ENCODE results near the gene RBM42. TPM values are rescaled to one million over a fixed set of nuclear protein-coding genes. Genes with fewer than 3 reads are reported as not detected.

The RBM42 gene
- polyA plus RNA-seq, 4 donors: 59.7 to 71.5 (median 64.9) TPM

- no peak for FAIRE-seq
- no peaks in the 10 kb centered on the region for H3K9me3 ChIP-seq (ENCODE audit: control insufficient read depth in 2 of 2, insufficient read depth in 1 of 2, low read depth in 1 of 2, low read length in 1 of 2)
- H3K27me3 ChIP-seq (ENCODE audit: control insufficient read depth in 3 of 3, insufficient read depth in 3 of 3, low read length in 3 of 3): peaks cover 0 to 5% (median 0%) of the 10 kb centered on the region in 3 donors
- WGBS, 3 donors: 15 to 25% (median 25%) methylated on average over 20 to 28 of the region's 28 CpGs
- peaks cover 6 to 18% (median 6%) of the 10 kb centered on the region in 3 donors for H3K36me3 ChIP-seq (ENCODE audit: control insufficient read depth in 3 of 3, insufficient read depth in 2 of 3, low read depth in 1 of 3, low read length in 3 of 3)
- no peak within 1 kb of the TSS for H3K27ac ChIP-seq (ENCODE audit: low read depth in 1 of 3, low read length in 2 of 3)
- DNase-seq: peak in 1 of 2 donors; percentile 43
- H3K4me1 ChIP-seq (ENCODE audit: control insufficient read depth in 3 of 3, insufficient read depth in 2 of 3, low read depth in 1 of 3, low read length in 2 of 3): peaks cover 0 to 23% (median 13%) of the 10 kb centered on the region in 3 donors
- H3K4me3 ChIP-seq (ENCODE audit: low read depth in 1 of 3, low read length in 3 of 3): no peak within 1 kb of the TSS
Measured at GRCh38 chr19:35641515-35642151, 12.8 kb downstream of the RBM42 start, which contains the start of gene ETV2. Gene ETV2 (plus strand): TSS chr19:35641745. CDS start chr19:35642461, 716 bp downstream.

- Histone ChIP-seq H3K27me3 (ENCODE audit: control insufficient read depth in 3 of 3, insufficient read depth in 3 of 3, low read length in 3 of 3) (peaks cover 0 to 5% (median 0%) of the 10 kb centered on the region in 3 donors), H3K4me3 (ENCODE audit: low read depth in 1 of 3, low read length in 3 of 3) (no peak overlapping the region), H3K4me1 (ENCODE audit: control insufficient read depth in 3 of 3, insufficient read depth in 2 of 3, low read depth in 1 of 3, low read length in 2 of 3) (peaks cover 0 to 23% (median 13%) of the 10 kb centered on the region in 3 donors), H3K9me3 (ENCODE audit: control insufficient read depth in 2 of 2, insufficient read depth in 1 of 2, low read depth in 1 of 2, low read length in 1 of 2) (no peaks in the 10 kb centered on the region), H3K36me3 (ENCODE audit: control insufficient read depth in 3 of 3, insufficient read depth in 2 of 3, low read depth in 1 of 3, low read length in 3 of 3) (peaks cover 2 to 11% (median 6%) of the 10 kb centered on the region in 3 donors), H3K27ac (ENCODE audit: low read depth in 1 of 3, low read length in 2 of 3) (no peak overlapping the region)
- FAIRE-seq (no peak), DNase-seq (no peak)
- 69 to 78% (median 78%) methylated on average over 10 of the region's 10 CpGs for WGBS, 3 donors
Measured at GRCh38 chr19:35642312-35642711, 13.5 kb downstream of the RBM42 start.

- Histone ChIP-seq H3K4me3 (ENCODE audit: low read depth in 1 of 3, low read length in 3 of 3) (peak overlapping the region; percentile 62 to 70 (median 64)), H3K27ac (ENCODE audit: low read depth in 1 of 3, low read length in 2 of 3) (peak overlapping the region; percentile 97 to 99 (median 99)), H3K9me3 (ENCODE audit: control insufficient read depth in 2 of 2, insufficient read depth in 1 of 2, low read depth in 1 of 2, low read length in 1 of 2) (no peaks in the 10 kb centered on the region), H3K4me1 (ENCODE audit: control insufficient read depth in 3 of 3, insufficient read depth in 2 of 3, low read depth in 1 of 3, low read length in 2 of 3) (peaks cover 0 to 26% (median 15%) of the 10 kb centered on the region in 3 donors), H3K36me3 (ENCODE audit: control insufficient read depth in 3 of 3, insufficient read depth in 2 of 3, low read depth in 1 of 3, low read length in 3 of 3) (peaks cover 0 to 6% (median 1%) of the 10 kb centered on the region in 3 donors), H3K27me3 (ENCODE audit: control insufficient read depth in 3 of 3, insufficient read depth in 3 of 3, low read length in 3 of 3) (peaks cover 0 to 5% (median 0%) of the 10 kb centered on the region in 3 donors)
- 19 to 38% (median 35%) methylated on average over 11 to 15 of the region's 15 CpGs for WGBS, 3 donors
- DNase-seq (no peak), FAIRE-seq (no peak)
Measured at GRCh38 chr19:35642798-35643254, 14.0 kb downstream of the RBM42 start.

GRCh38 chr19:35643255-35644205, 14.7 kb downstream of the RBM42 start:
- no peak for FAIRE-seq
- peak; percentile 86 to 96 for DNase-seq
- 0 to 1% (median 1%) methylated on average over 59 to 69 of the region's 69 CpGs for whole genome bisulfite sequencing, 3 donors
- Histone ChIP-seq H3K27ac (ENCODE audit: low read depth in 1 of 3, low read length in 2 of 3) (peak overlapping the region; percentile 97 to 99 (median 99)), H3K36me3 (ENCODE audit: control insufficient read depth in 3 of 3, insufficient read depth in 2 of 3, low read depth in 1 of 3, low read length in 3 of 3) (no peaks in the 10 kb centered on the region), H3K4me1 (ENCODE audit: control insufficient read depth in 3 of 3, insufficient read depth in 2 of 3, low read depth in 1 of 3, low read length in 2 of 3) (peaks cover 0 to 26% (median 15%) of the 10 kb centered on the region in 3 donors), H3K9me3 (ENCODE audit: control insufficient read depth in 2 of 2, insufficient read depth in 1 of 2, low read depth in 1 of 2, low read length in 1 of 2) (no peaks in the 10 kb centered on the region), H3K4me3 (ENCODE audit: low read depth in 1 of 3, low read length in 3 of 3) (peak overlapping the region; percentile 62 to 70 (median 64)), H3K27me3 (ENCODE audit: control insufficient read depth in 3 of 3, insufficient read depth in 3 of 3, low read length in 3 of 3) (peaks cover 0 to 5% (median 0%) of the 10 kb centered on the region in 3 donors)

- 0 to 1% (median 1%) methylated on average over 55 to 60 of the region's 60 CpGs for WGBS, 3 donors
- peaks cover 0 to 5% (median 0%) of the 10 kb centered on the region in 3 donors for H3K27me3 ChIP-seq (ENCODE audit: control insufficient read depth in 3 of 3, insufficient read depth in 3 of 3, low read length in 3 of 3)
- FAIRE-seq (no peak), DNase-seq (peak; percentile 95 to 98)
- no peaks in the 10 kb centered on the region for H3K9me3 ChIP-seq (ENCODE audit: control insufficient read depth in 2 of 2, insufficient read depth in 1 of 2, low read depth in 1 of 2, low read length in 1 of 2)
- peaks cover 0 to 32% (median 15%) of the 10 kb centered on the region in 3 donors for H3K4me1 ChIP-seq (ENCODE audit: control insufficient read depth in 3 of 3, insufficient read depth in 2 of 3, low read depth in 1 of 3, low read length in 2 of 3)
- peak overlapping the region; percentile 62 to 70 (median 64) for H3K4me3 ChIP-seq (ENCODE audit: low read depth in 1 of 3, low read length in 3 of 3)
- H3K27ac ChIP-seq (ENCODE audit: low read depth in 1 of 3, low read length in 2 of 3): peak overlapping the region; percentile 97 to 99 (median 99)
- H3K36me3 ChIP-seq (ENCODE audit: control insufficient read depth in 3 of 3, insufficient read depth in 2 of 3, low read depth in 1 of 3, low read length in 3 of 3): peaks cover 0 to under 1% (median 0%) of the 10 kb centered on the region in 3 donors
Measured at GRCh38 chr19:35644206-35644986, 15.6 kb downstream of the RBM42 start.

- Histone ChIP-seq H3K36me3 (ENCODE audit: control insufficient read depth in 3 of 3, insufficient read depth in 2 of 3, low read depth in 1 of 3, low read length in 3 of 3) (peaks cover 0 to 7% (median 0%) of the 10 kb centered on the region in 3 donors), H3K4me1 (ENCODE audit: control insufficient read depth in 3 of 3, insufficient read depth in 2 of 3, low read depth in 1 of 3, low read length in 2 of 3) (peaks cover 0 to 35% (median 15%) of the 10 kb centered on the region in 3 donors), H3K9me3 (ENCODE audit: control insufficient read depth in 2 of 2, insufficient read depth in 1 of 2, low read depth in 1 of 2, low read length in 1 of 2) (no peaks in the 10 kb centered on the region), H3K27ac (ENCODE audit: low read depth in 1 of 3, low read length in 2 of 3) (peak overlapping the region; percentile 88 to 99 (median 99)), H3K4me3 (ENCODE audit: low read depth in 1 of 3, low read length in 3 of 3) (peak overlapping the region; percentile 40 to 70 (median 62)), H3K27me3 (ENCODE audit: control insufficient read depth in 3 of 3, insufficient read depth in 3 of 3, low read length in 3 of 3) (peaks cover 0 to 5% (median 0%) of the 10 kb centered on the region in 3 donors)
- 19 to 21% (median 21%) methylated on average over 19 to 20 of the region's 20 CpGs for WGBS, 3 donors
- no peak for FAIRE-seq
- peak; percentile 64 to 75 for DNase-seq
Measured at GRCh38 chr19:35644987-35645679, 16.3 kb downstream of the RBM42 start.

GRCh38 chr19:35645680-35646511, 17.1 kb downstream of the RBM42 start:
- Histone ChIP-seq H3K4me1 (ENCODE audit: control insufficient read depth in 3 of 3, insufficient read depth in 2 of 3, low read depth in 1 of 3, low read length in 2 of 3) (peaks cover 0 to 35% (median 15%) of the 10 kb centered on the region in 3 donors), H3K27ac (ENCODE audit: low read depth in 1 of 3, low read length in 2 of 3) (peak overlapping the region in 1 of 3 donors; percentile 99), H3K9me3 (ENCODE audit: control insufficient read depth in 2 of 2, insufficient read depth in 1 of 2, low read depth in 1 of 2, low read length in 1 of 2) (no peaks in the 10 kb centered on the region), H3K36me3 (ENCODE audit: control insufficient read depth in 3 of 3, insufficient read depth in 2 of 3, low read depth in 1 of 3, low read length in 3 of 3) (peaks cover 0 to 15% (median 4%) of the 10 kb centered on the region in 3 donors), H3K27me3 (ENCODE audit: control insufficient read depth in 3 of 3, insufficient read depth in 3 of 3, low read length in 3 of 3) (peaks cover 0 to 5% (median 0%) of the 10 kb centered on the region in 3 donors), H3K4me3 (ENCODE audit: low read depth in 1 of 3, low read length in 3 of 3) (no peak overlapping the region)
- FAIRE-seq (no peak), DNase-seq (no peak)
- 60 to 74% (median 60%) methylated on average over 7 of the region's 7 CpGs for WGBS, 3 donors
